ENCODE data around the gene TSSK6.

The TSSK6 gene

DNA sequence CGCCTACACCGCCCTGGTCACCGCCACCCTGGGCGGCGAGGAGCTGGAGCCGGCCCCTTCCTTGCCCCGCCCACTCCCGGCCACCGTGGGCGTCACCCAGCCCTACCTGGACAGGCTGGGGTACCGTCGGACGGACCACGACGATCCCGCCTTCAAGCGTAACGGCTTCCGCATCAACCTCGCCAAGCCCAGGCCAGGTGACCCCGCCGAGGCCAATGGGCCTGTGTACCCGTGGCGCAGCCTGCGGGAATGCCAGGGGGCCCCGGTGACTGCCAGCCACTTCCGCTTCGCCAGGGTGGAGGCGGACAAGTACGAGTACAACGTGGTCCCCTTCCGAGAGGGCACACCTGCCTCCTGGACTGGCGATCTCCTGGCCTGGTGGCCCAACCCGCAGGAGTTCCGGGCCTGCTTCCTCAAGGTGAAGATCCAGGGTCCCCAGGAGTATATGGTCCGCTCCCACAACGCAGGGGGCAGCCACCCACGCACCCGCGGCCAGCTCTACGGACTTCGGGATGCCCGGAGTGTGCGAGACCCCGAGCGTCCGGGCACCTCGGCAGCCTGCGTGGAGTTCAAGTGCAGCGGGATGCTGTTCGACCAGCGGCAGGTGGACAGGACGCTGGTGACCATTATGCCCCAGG, 29.7 kb upstream of the TSSK6 start:
- DNase-seq (ENCODE audit: low spot score) = no peak

DNA sequence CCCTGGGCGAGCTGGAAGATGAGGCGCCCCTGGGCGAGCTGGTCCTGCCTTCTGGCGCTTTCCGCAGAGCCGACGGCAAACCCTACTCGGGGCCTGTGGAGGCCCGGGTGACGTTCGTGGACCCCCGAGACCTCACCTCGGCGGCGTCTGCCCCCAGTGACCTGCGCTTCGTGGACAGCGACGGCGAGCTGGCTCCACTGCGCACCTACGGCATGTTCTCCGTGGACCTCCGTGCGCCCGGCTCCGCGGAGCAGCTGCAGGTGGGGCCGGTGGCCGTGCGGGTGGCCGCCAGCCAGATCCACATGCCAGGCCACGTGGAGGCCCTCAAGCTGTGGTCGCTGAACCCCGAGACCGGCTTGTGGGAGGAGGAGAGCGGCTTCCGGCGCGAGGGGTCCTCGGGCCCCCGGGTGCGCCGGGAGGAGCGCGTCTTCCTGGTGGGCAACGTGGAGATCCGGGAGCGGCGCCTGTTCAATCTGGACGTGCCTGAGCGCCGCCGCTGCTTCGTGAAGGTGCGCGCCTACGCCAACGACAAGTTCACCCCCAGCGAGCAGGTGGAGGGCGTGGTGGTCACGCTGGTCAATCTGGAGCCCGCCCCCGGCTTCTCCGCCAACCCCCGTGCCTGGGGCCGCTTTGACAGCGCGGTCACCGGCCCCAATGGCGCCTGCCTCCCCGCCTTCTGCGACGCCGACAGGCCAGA, 29.1 kb upstream of the TSSK6 start:
- no peak for DNase-seq (ENCODE audit: low spot score)

DNA sequence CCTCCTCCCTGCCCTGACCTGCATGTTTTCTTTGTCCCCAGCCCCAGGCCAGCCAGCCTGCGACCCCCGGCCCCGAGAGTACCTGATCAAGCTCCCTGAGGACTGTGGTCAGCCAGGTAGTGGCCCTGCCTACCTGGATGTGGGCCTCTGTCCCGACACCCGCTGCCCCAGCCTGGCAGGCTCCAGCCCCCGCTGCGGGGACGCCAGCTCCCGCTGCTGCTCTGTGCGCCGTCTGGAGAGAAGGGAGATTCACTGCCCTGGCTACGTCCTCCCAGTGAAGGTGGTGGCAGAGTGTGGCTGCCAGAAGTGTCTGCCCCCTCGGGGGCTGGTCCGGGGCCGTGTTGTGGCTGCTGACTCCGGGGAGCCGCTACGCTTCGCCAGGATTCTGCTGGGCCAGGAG, 28.3 kb upstream of the TSSK6 start:
- no peak for DNase-seq (ENCODE audit: low spot score)

DNA sequence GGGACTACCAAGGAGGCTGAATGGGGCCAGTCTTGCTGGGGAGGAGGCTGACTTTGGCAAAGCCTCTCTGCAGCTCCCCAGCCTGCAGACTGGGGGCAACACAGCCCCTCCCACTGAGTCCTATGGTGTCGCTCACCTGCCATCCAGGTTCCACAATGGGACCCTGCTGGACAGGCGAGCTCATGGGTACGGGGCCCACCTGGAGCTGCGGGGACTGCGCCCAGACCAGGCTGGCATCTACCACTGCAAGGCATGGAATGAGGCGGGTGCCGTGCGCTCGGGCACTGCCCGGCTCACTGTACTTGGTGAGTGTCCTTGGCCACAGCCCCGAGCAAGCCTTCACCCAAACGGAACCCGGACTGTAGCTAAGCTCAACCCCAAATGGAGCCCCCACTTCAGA, 27.8 kb upstream of the TSSK6 start:
- no peak for DNase-seq (ENCODE audit: low spot score)

DNA sequence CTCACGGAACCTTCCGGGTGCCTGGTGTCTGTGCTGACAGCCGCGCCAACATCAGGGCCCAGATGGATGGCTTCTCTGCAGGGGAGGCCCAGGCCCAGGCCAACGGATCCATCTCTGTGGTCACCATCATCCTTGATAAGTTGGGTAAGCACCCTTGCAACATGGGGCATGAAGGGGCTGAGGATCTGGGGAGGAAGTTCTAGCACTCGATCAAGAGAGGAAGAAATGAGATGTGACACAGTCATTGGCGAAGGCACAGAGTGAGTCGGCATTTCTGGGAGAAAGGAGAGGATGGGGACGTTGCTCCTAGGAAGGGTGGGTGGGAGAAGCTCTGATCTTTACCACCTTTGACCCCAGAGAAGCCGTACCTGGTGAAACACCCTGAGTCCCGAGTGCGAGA, 27.2 kb upstream of the TSSK6 start:
- no peak for DNase-seq (ENCODE audit: low spot score)

DNA sequence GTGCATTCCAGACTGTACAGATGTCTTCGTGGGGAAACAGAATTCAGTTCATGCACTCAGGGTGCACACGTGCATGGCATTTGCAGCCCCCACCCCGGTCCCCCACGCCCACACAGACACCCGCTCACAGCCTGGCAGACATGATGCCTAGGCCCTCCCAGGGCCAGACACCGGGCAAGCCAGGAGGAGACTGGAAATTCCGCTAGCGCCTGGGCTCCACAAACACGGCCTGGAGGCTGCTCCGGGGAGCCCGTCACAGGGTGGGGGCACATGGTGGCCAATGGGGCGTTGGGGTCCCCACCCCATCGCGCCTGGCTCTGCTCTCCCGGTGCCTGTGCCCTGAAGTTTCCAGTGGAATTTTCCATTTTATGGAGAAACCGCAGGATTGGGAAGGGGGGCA, 26.3 kb upstream of the TSSK6 start:
- no peak for DNase-seq (ENCODE audit: low spot score)

DNA sequence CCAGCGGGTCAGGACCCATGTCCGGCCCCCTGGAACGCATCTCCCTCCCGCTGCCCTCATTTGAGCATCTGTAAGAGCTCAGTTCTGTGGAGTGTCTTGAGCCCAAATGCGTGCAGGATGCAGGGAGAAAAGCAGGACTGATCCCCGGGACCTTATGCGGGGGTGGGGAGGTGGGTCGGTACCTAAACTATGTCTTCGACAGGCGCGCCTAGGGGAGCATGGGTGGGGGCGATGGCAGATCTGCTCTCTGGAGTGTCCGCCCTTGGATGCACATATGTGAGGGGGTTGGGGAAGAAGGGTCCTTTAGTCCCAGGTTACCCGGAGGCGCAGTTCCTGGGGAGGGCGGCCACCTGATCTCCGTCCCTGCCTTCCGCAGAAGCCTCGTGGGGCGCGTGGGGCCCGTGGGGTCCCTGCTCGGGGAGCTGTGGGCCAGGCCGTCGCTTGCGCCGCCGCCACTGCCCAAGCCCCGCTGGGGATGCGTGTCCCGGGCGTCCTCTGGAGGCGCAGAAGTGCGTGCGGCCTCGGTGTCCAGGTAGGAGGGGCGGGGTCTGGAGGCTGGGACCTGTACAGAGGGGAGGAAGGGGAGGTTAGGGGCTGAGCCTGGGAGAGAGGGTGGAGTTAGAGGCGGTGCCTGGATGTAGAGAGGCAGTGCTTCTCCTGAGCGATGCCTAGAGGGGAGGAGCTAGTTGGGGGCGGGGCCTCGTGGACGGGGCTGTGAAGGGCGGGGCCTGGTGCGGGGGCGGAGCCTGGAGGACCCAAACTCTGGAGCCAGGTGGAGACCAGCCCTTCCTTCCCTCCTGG, 25.6 kb upstream of the TSSK6 start:
- peak; percentile 90 for DNase-seq (ENCODE audit: low spot score)

DNA sequence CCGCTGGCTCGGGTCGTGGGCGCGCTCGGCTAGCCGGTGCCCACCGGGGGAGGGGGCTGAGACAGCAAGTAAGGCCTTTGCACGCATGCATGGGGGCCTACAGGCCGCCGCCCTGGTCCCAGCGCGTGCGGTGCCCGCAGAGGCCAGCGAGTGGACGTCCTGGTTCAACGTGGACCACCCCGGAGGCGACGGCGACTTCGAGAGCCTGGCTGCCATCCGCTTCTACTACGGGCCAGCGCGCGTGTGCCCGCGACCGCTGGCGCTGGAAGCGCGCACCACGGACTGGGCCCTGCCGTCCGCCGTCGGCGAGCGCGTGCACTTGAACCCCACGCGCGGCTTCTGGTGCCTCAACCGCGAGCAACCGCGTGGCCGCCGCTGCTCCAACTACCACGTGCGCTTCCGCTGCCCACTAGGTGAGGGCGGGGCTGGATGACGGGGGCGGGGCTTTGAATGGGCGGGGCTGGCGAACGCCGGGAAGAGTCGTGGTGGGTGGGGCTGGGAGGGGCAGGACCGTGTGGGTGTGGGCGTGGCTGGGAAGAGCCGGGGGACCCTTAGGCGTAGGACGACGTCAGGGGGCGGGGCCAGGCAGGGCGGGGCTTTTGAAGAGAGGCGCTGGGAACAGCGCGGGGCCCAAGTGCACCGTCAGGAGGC, 24.8 kb upstream of the TSSK6 start:
- DNase-seq (ENCODE audit: low spot score) = peak; percentile 92

DNA sequence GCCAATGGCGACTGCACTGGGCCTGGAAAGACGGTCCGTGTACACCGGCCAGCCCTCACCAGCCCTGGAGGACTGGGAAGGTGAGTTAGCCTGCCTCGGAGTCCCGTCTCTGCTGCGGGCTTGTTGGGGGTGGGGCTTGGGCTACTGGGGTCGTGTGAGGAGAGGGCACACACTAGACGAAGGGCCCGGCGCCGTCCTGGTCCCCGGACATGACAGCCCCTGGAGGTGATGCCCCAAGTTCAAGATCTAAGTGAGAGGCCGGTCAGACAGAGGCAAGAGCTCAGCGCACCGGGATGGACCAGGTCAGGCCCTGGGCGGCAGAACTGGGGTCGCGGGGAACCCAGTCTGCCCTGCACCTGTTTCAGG, 24.3 kb upstream of the TSSK6 start:
- DNase-seq (ENCODE audit: low spot score) = no peak

DNA sequence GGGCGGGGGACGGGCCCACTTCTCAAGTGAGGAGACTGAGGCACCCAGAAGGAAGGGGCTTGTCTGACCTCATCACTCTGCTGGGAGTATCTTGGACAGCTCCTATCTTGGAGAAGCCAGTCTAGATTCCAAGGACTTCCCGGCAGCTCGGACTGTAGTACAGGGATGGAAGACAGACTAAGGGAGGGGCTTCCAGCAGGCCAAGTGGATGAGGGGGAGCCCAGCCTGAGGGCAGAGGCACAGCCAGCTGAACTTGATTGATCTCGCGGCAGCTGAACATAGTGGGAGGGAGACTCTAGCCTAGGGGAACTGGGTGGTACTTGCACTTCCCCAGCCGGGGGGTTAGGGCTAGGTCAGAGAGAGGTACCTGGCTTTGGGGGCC, 23.4 kb upstream of the TSSK6 start:
- DNase-seq (ENCODE audit: low spot score) = no peak

DNA sequence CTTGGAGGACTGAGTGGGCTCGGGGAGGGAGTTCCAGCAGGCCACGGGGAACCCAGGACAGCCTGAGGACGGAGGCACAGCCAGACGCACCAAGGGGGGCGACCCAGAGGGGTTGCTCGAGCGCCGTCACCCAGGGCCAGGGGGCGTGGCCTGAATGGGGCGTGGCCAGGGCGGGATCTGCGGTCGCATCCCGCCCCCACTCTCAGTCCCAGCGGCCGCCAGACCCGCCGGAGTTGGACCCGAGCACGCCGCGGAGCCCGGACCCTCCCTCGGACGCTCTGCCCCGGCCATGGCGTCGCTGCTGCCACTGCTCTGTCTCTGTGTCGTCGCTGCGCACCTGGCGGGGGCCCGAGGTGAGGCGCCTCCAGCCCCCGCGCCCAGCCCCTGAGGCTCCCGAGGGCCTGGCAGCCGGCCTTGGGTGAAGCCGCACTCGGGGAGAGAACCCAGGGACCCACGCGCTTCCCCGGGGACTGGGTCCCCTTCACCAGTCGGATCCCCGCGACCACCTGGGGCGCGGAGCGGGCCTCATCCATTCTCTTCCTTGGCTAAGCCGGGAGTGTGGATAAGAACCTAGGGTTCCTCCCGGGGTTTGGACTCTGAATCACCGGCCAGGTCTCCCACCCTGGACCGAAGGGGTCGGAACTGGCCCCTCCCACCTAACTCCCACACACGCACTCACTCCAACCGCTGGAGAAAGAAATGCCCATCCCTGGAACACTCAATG, 22.9 kb upstream of the TSSK6 start, which contains the start of gene CILP2:
Gene CILP2 (plus strand): TSS at position 205 of the 724 bp plus-strand sequence. CDS start 85 bp downstream, at position 290.
- peak; percentile 77 for DNase-seq (ENCODE audit: low spot score)

DNA sequence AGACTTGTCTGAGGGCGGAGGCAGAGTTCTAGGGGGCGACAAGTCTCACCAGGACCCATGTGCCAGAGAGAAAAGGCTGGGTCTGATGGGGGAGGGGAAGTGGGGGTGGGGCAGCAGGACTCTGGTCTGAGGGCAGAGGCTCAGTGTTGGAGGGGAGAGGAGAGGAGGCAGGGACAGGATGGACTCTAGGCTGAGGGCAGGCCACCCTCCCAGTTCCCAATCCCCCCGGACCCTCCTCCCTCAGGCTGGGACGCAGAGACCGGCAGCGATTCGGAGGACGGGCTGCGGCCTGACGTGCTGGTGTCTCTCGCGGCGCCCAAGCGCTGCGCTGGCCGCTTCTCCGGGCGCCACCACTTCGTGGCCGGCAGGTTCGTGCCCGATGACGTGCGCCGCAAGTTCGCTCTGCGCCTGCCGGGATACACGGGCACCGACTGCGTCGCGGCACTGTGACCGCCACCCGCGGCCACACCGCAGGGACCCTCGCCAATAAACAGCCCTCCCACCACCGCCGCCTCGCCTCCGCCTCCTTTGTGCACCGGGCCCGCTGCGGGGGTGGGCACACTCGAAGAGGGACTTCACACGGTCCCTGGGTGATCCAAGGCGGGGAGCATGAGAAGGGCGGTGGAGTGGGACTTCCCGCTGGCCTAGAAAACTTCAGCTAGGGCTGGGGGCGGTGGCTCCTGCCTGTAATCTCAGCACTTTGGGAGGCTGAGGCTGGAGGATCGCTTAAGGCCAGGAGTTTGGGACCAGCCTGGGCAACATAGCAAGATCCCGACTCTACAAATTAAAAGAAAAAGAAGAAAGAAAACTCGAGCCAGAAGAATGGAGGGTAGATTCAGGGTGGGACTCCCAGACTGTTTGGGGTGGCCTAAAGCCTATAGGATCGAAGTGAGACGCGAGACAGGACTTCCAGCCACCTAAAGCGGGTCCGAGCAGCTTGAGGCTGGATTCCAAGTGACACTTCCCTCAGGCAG, 22.0 kb upstream of the TSSK6 start:
- no peak for DNase-seq (ENCODE audit: low spot score)

DNA sequence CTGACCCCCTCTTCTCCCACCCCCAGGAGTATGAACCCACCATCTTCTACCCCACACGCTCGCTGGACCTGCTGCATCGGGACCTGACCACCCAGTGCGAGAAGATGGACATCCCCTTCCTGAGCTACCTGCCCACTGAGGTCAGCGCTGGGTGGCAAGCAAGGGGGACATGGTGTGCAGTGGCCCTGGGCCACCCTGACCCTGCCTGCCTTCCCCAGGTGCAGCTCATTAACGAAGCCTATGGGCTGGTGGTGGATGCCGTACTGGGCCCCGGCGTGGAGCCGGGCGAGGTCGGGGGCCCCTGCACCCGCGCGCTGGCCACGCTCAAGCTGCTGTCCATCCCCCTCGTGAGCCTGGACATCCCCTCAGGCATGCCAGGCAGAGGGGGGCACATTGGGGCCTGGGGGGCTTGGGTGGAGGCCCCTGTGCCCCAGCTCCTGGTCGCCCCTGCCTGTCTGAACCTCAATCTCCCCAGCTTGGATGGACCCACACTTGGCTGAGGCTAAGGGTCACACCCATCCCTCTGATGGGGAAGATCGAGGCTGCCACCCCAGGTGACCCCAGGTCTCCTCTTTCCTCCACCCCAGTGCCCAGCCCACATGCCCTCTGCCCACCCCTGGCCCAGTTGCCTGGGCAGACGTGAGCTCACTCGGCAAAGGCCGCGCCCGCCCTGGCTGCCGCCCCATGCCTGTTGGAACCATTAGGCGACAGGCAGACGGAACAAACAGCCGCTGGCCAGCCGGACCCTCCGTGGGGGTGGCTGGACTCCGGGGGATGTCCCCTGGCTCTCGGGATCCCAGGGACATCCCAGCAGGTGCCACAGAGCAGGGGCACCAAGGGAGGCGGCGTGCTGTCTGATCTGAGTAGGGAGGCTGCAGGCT, 20.2 kb upstream of the TSSK6 start:
- DNase-seq (ENCODE audit: low spot score) = no peak

DNA sequence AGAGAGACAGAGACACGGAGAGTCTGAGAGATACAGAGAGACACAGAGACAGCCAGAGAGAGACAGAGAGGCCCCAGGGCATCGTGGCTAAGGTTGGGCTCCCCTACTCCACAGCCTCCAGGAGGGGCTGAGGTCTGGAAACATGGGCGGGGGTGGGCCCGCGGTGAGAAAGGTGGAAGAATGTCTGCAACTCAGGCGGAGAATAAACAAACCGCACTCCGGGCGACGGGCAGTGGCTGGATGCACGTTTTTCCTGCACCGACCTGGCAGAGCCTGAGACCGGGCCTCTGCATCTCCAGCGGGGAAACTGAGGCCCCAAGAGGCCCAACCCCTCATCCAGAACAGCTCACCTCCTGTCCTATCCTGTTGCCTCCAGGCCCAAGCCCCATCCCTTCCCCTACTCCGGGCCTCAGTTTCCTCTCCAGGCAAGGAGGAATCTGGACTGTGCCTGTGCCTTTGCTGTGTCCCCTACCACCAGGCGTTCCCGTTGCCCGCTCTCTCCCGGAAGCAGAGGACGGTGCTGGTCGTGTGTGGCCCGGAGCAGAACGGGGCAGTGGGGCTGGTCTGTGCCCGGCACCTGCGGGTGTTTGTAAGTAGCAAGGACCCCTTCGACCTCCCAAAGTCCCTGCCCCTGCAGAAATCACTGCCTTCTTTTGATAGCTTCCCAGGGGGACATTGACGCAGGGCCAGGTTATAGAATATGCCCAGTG, 19.4 kb upstream of the TSSK6 start:
- DNase-seq (ENCODE audit: low spot score) = no peak

DNA sequence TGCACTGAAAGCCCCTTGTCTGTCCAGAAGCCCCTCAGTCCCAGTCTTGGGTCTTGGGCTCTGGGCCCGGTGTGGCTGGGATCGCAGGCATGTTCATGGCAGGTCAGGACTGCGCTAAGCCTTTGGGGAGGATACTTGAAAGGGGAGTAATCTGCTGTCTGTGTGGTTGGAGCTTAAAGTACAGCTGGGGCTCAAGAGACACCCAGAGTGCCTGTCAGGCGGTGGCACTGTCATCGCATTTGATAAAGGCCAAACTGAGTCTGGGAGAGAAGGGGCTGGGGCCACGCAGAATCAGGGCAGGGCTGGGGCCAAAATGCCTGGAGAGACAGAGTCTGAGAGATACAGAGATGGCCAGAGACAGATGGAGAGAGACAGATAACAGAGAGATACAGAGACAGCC, 18.5 kb upstream of the TSSK6 start:
- no peak for DNase-seq (ENCODE audit: low spot score)

DNA sequence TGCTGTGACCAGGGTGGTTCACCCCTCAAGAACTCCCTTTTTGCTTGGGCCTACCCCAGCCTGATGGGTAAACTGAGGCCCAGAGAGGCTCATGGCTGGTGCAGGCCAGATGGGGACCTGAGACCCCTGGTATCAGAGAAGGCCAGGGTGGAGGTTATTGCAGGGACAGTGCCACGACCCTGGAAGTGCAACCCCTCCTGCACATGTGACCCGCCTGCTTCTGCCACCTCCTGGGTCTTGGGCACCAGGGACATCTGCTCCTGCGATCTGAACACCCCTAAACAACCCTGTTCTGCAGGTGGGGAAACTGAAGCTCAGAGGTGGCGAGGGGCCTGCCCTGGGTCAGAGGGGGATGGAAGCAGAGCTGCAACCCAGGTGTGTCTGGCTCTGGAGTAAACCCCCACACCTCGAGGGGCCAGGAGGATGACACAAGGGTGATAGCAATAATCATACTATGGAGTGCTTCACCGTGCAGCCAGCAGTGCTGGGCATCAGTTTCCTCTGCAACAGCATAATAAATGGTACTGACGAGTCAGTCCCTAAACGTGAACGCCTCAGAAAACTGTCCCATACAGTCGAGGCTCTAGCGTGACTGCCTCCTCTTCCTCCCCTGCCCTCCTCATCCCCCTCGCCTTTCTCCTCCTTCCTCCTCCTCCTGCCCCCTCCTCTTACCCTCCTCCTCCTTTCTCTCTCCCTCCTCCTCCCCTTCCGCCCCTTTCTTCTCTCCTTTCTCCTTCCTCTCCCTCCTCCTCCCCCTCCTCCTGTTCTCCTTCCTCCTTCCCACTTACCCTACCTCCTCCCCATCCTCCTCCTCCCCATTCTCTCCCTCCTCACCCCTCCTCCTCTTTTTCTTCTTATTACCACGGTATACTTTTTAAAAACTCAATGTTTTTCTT, 17.7 kb upstream of the TSSK6 start:
- DNase-seq (ENCODE audit: low spot score) = no peak

DNA sequence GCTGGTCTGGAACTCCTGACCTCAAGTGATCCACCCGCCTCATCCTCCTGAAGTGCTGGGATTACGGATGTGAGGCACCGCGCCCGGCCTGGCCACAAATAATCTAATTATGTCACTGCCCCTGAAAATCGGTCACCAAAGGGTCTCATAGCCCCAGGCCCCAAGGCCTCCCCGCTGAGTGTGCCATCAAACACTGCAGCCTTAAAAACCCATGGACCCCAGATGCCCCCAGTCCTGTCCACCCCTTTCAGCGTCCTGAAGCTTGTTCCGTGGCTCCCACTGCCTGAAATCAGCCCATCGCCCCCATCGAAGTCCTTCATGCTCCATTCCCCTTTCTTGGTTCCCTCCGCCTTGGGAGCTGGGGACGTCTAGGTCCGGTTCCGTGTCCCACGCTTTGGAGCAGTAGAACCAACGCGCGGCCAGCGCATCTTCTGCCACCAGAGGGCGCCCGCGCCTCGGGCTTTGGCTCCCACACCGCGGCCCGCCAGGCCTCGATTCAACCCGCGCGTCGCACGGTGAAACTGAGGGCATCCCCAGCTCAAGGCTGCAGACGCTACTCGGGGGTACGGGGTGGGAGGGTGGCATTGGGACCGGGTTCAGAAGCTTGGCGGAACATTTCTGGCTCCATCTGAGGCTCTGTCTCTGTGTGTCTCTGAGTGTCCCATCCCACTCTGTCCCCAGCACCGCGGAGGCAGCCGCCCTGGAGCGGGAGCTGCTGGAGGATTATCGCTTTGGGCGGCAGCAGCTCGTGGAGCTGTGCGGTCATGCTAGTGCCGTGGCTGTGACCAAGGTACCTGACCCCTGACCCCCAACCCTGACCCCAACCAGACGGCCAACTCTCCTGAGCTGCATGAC, 16.8 kb upstream of the TSSK6 start:
- DNase-seq (ENCODE audit: low spot score) = peak; percentile 82

Measured in germinal center (tissue), 1 donor.